Endothelial cell of umbilical vein (primary cell): ENCODE results near the gene KBTBD4. TPM values are rescaled to one million over a fixed set of nuclear protein-coding genes. Genes with fewer than 3 reads are reported as not detected.
A peak's percentile ranks its signal among the peaks of the same experiment; 100 is the strongest.

Source experiments
- BruUV-seq: library from RNA; stranded (reverse); fragments of 400-500 nt; replicated peaks from 2 replicates; lab custom pipeline; 2021; lab: Mats Ljungman, UMichigan
- CTCF ChIA-PET: fragments of 300-600, 350-600 bp; sonication (Branson Sonifier 250); formaldehyde crosslinking; loops from one replicate; lab custom pipeline; 2021; ENCODE audit warnings: antibody characterized with exemption, inconsistent platforms; lab: Charles Lee
- POLR2A ChIA-PET: fragments of 300-600, 350-600 bp; sonication (Branson Sonifier 250); formaldehyde crosslinking; loops from one replicate; lab custom pipeline; 2021; ENCODE audit warnings: antibody characterized with exemption, inconsistent platforms; lab: Charles Lee
- DNase-seq: peaks from one replicate; pipeline ENCODE4 v3.0.0-alpha.2; 2011; ENCODE audit warnings: low read depth, low spot score
- FAIRE-seq: peaks from 2 replicates; lab custom pipeline; 2011; peaks lifted over from hg19 to GRCh38; lab: Jason Lieb, UNC
- H2AFZ ChIP-seq: 2 replicates; pipeline ENCODE4 v1.6.0; 2012; ENCODE audit warnings: low read depth, low read length, control low read depth, inconsistent platforms
- H3K27ac ChIP-seq: 2 replicates; pipeline ENCODE4 v1.5.1; 2011; ENCODE audit warnings: low read depth, mild to moderate bottlenecking, control low read depth, low read length, moderate library complexity; ENCODE audit not compliant: insufficient read depth
- H3K27me3 ChIP-seq, 2 experiments: 2 replicates each; pipeline versions ENCODE4 v1.6.0 to v1.6.1; 2011; ENCODE audit warnings: low read length in 2 of 2, mixed read lengths in 1 of 2; ENCODE audit not compliant: control insufficient read depth in 2 of 2, insufficient read depth in 2 of 2
- H3K36me3 ChIP-seq, 2 experiments: 2 replicates in 1 of 2; 3 replicates in 1 of 2; pipeline ENCODE4 v1.5.1; 2011; ENCODE audit warnings: low read length in 2 of 2, mild to moderate bottlenecking in 1 of 2, moderate library complexity in 1 of 2; ENCODE audit not compliant: control insufficient read depth in 2 of 2, insufficient read depth in 2 of 2; ENCODE audit errors: extremely low read depth in 1 of 2
- H3K4me1 ChIP-seq: 3 replicates; pipeline ENCODE4 v1.5.1; 2011; ENCODE audit warnings: mild to moderate bottlenecking, low read length; ENCODE audit not compliant: control insufficient read depth, insufficient read depth; ENCODE audit errors: extremely low read depth
- H3K4me2 ChIP-seq: 2 replicates; pipeline ENCODE4 v1.6.1; 2011; ENCODE audit warnings: low read length, control low read depth, mixed read lengths; ENCODE audit not compliant: insufficient read depth
- H3K4me3 ChIP-seq, 3 experiments: fragments of 200-600 bp in 1 of 3; sonication (generic), shearing (Covaris generic) in 1 of 3; replicated peaks in 1 of 3; 2 replicates each; pipeline ENCODE4 v1.5.1; 2011 to 2016; ENCODE audit warnings: control low read depth in 3 of 3, low read length in 3 of 3, mild to moderate bottlenecking in 2 of 3, inconsistent platforms in 1 of 3, low read depth in 1 of 3, moderate library complexity in 1 of 3; ENCODE audit not compliant: insufficient read depth in 1 of 3
- H3K79me2 ChIP-seq: 2 replicates; pipeline ENCODE4 v1.6.0; 2012; ENCODE audit warnings: low read length, inconsistent platforms; ENCODE audit not compliant: control insufficient read depth, insufficient read depth
- H3K9ac ChIP-seq: replicated peaks from 2 replicates; pipeline ENCODE3; 2011; ENCODE audit warnings: low read length, control low read depth; ENCODE audit not compliant: insufficient read depth; ENCODE audit errors: extremely low read depth
- H3K9me1 ChIP-seq: replicated peaks from 3 replicates; pipeline ENCODE4 v1.6.0; 2011; ENCODE audit warnings: mild to moderate bottlenecking, low read length; ENCODE audit not compliant: control insufficient read depth, insufficient read depth; ENCODE audit errors: extremely low read depth
- H3K9me3 ChIP-seq: replicated peaks from 2 replicates; pipeline ENCODE4 v1.5.1; 2012; ENCODE audit warnings: low read length, inconsistent platforms; ENCODE audit not compliant: control insufficient read depth, insufficient read depth
- H4K20me1 ChIP-seq: replicated peaks from 2 replicates; pipeline ENCODE3; 2011; ENCODE audit warnings: mild to moderate bottlenecking, low read length; ENCODE audit not compliant: control insufficient read depth, insufficient read depth; ENCODE audit errors: extremely low read depth
- CTCF ChIP-seq, 2 donors: IDR thresholded peaks; 1 replicate in 1 of 2; 2 replicates in 1 of 2; pipeline ENCODE4 v1.5.1; 2011; ENCODE audit warnings: low read length in 2 of 2, mild to moderate bottlenecking in 2 of 2, moderate library complexity in 2 of 2, control low read depth in 1 of 2, inconsistent platforms in 1 of 2, low read depth in 1 of 2; ENCODE audit not compliant: insufficient read depth in 1 of 2; ENCODE audit errors: extremely low read depth in 1 of 2
- EZH2 ChIP-seq: IDR thresholded peaks from 2 replicates; pipeline ENCODE4 v1.6.1; 2012; ENCODE audit warnings: borderline replicate concordance, low read depth, mild to moderate bottlenecking, moderate library complexity, low read length, inconsistent platforms; ENCODE audit not compliant: severe bottlenecking
- FOS ChIP-seq: IDR thresholded peaks from 2 replicates; pipeline ENCODE4 v1.6.1; 2011; ENCODE audit warnings: mild to moderate bottlenecking, low read length, moderate library complexity, borderline replicate concordance; ENCODE audit not compliant: insufficient read depth
- GATA2 ChIP-seq: IDR thresholded peaks from 2 replicates; pipeline ENCODE4 v1.7.0; 2011; ENCODE audit warnings: low read depth, mild to moderate bottlenecking, moderate library complexity, mixed read lengths, low read length; ENCODE audit not compliant: insufficient read length, insufficient read depth
- JUN ChIP-seq: IDR thresholded peaks from 2 replicates; pipeline ENCODE4 v1.6.1; 2011; ENCODE audit warnings: borderline replicate concordance, low read depth; ENCODE audit not compliant: insufficient read length, insufficient read depth
- MYC ChIP-seq: IDR thresholded peaks from one replicate; pipeline ENCODE4 v1.6.1; 2011; ENCODE audit warnings: mild to moderate bottlenecking, low read depth, low read length
- POLR2A ChIP-seq: IDR thresholded peaks from 2 replicates; pipeline ENCODE4 v1.6.1; 2012; ENCODE audit warnings: low read depth, mild to moderate bottlenecking, control low read depth, low read length
- POLR2AphosphoS5 ChIP-seq: IDR thresholded peaks from 2 replicates; pipeline ENCODE4 v1.6.1; 2012; ENCODE audit warnings: low read depth, mild to moderate bottlenecking, control low read depth, low read length, moderate library complexity; ENCODE audit not compliant: insufficient read depth
- dilution Hi-C: fragments of 300-500 bp; cut with MboI; formaldehyde crosslinking; loops from one replicate; pipeline ENCODE4 v1.15.0; 2019; ENCODE audit warnings: low sequenced_read_pairs; ENCODE audit not compliant: extremely low pct_ligation_motif_present
- intact Hi-C: fragments of 100-400 bp; cut with micrococcal nuclease; formaldehyde crosslinking; loops from one replicate; pipeline ENCODE4 v1.10.0; 2022
- polyA plus RNA-seq, 4 experiments: library from polyadenylated mRNA; depleted of rRNA in 3 of 4; stranded (reverse) in 3 of 4; unstranded in 1 of 4; fragments of >200 nt; gene quantifications; 2 replicates each; pipeline versions ENCODE4 v1.2.1 to v1.2.3, GENCODE V29; 2011 to 2012; ENCODE audit warnings: missing spikeins in 1 of 4
- total RNA-seq: library from RNA; stranded (reverse); gene quantifications from 2 replicates; pipeline ENCODE4 v1.2.3, GENCODE V29; 2021
- TF ChIP-seq, protein P1 (sequence below): IDR thresholded peaks from 2 replicates; pipeline ENCODE4 v1.6.1; 2011; ENCODE audit not compliant: insufficient read depth, insufficient read length

The KBTBD4 gene
- total and polyA plus RNA-seq, 2 donors (not counting 3 experiments of a cell fraction or from before 2014, with no cell fraction given): 16.3 to 23.2 TPM

- Histone ChIP-seq H3K36me3 (no peaks in the 10 kb centered on the region), H3K4me1 (peaks cover 9% of the 10 kb centered on the region), H4K20me1 (peaks cover 5% of the 10 kb centered on the region), H3K9me3 (no peaks in the 10 kb centered on the region), H3K27ac (peak within 1 kb of the TSS; percentile 33), H3K27me3 (no peaks in the 10 kb centered on the region), H3K9ac (peak within 1 kb of the TSS; percentile 81), H3K79me2 (peaks cover 50% of the 10 kb centered on the region), H3K4me3 (peak within 1 kb of the TSS; percentile 69 to 75 (median 74)), H2AFZ (peak within 1 kb of the TSS; percentile 94), H3K4me2 (peak within 1 kb of the TSS; percentile 90), H3K9me1 (no peaks in the 10 kb centered on the region)
- intact Hi-C loops: loop anchor here (1.0 to 5.0 kb wide), 5 partner anchors 14 to 145 kb away; partner anchors contain the start of genes KBTBD4, PSMC3 and SLC39A13
- POLR2A ChIA-PET: interaction anchor here (1.2 to 1.8 kb wide), 2 partner anchors 12 to 86 kb away, joined by 5 to 6 read pairs; no protein-coding TSS in a partner anchor
- dilution Hi-C loops: no loop called here
- peak; percentile 90 for DNase-seq
- BruUV-seq: no TSS peak
- FAIRE-seq: peak; percentile 88
- CTCF ChIA-PET: interaction anchor here (0.6 to 4.2 kb wide), 18 partner anchors 10 to 178 kb away, joined by 3 to 41 read pairs (median 4); no protein-coding TSS in a partner anchor
- TF ChIP-seq FOS (peak; percentile 22), EZH2 (no peak), JUN (no peak), POLR2AphosphoS5 (peak; percentile 91), GATA2 (no peak), POLR2A (peak; percentile 87), MYC (no peak), CTCF (IDR thresholded peaks at IDR 0.05; ENCODE audit: extremely low read depth in 1 of 2, insufficient read depth in 1 of 2, low read depth in 1 of 2, low read length in 2 of 2) (peak; percentile 84 to 95)
- TF ChIP-seq, protein P1, sequence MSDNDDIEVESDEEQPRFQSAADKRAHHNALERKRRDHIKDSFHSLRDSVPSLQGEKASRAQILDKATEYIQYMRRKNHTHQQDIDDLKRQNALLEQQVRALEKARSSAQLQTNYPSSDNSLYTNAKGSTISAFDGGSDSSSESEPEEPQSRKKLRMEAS: no peak
Measured at GRCh38 chr11:47552566-47553405, 26.0 kb downstream of the KBTBD4 start, which contains the start of gene CELF1. TSS of gene CELF1 (minus strand) at chr11:47553132. CDS start at chr11:47499523, 53,609 bp downstream.
